HG03095 (cell line): ENCODE data around the gene CARD11.

Source experiments
- ATAC-seq: cut with Tn5 transposase; IDR thresholded peaks from one replicate; pipeline ENCODE4 v1.9.1; 2021; ENCODE audit warnings: moderate library complexity; ENCODE audit not compliant: unreplicated experiment

CARD11 gene

GRCh38 chr7:3043544-3044371 is at the start of gene CARD11:
Gene CARD11 (minus strand): TSS chr7:3043867. CDS start chr7:2958506, 85,361 bp downstream.
- ATAC-seq, result peak; percentile 21

GRCh38 chr7:3092468-3092867 is 48.8 kb upstream of the CARD11 start:
- peak; percentile 80 for ATAC-seq

GRCh38 chr7:3091631-3092030 is 48.0 kb upstream of the CARD11 start:
- no peak for ATAC-seq

GRCh38 chr7:3089493-3089892 is 45.8 kb upstream of the CARD11 start:
- ATAC-seq, result no peak

- no peak for ATAC-seq
Measured at GRCh38 chr7:3087243-3087755, 43.6 kb upstream of the CARD11 start.

GRCh38 chr7:3083350-3083749 is 39.7 kb upstream of the CARD11 start:
- no peak for ATAC-seq

GRCh38 chr7:3082831-3083230 is 39.2 kb upstream of the CARD11 start:
- no peak for ATAC-seq

GRCh38 chr7:3082386-3082785 is 38.7 kb upstream of the CARD11 start:
- no peak for ATAC-seq

- ATAC-seq, result no peak
Measured at GRCh38 chr7:3080106-3080505, 36.4 kb upstream of the CARD11 start.

- no peak for ATAC-seq
Measured at GRCh38 chr7:3078514-3078913, 34.8 kb upstream of the CARD11 start.

- ATAC-seq, result no peak
Measured at GRCh38 chr7:3076700-3077099, 33.0 kb upstream of the CARD11 start.

GRCh38 chr7:3076163-3076562 is 32.5 kb upstream of the CARD11 start:
- no peak for ATAC-seq

GRCh38 chr7:3075441-3075840 is 31.8 kb upstream of the CARD11 start:
- no peak for ATAC-seq

GRCh38 chr7:3074459-3074821 is 30.8 kb upstream of the CARD11 start:
- no peak for ATAC-seq

GRCh38 chr7:3073763-3074458 is 30.2 kb upstream of the CARD11 start:
- no peak for ATAC-seq

GRCh38 chr7:3070908-3071307 is 27.2 kb upstream of the CARD11 start:
- no peak for ATAC-seq

- ATAC-seq, result no peak
Measured at GRCh38 chr7:3069771-3070449, 26.2 kb upstream of the CARD11 start.

GRCh38 chr7:3068530-3068929 is 24.9 kb upstream of the CARD11 start:
- ATAC-seq, result no peak

- no peak for ATAC-seq
Measured at GRCh38 chr7:3067606-3068380, 24.1 kb upstream of the CARD11 start.

GRCh38 chr7:3067193-3067592 is 23.5 kb upstream of the CARD11 start:
- no peak for ATAC-seq

- ATAC-seq, result no peak
Measured at GRCh38 chr7:3066506-3066905, 22.8 kb upstream of the CARD11 start.
